SKM-1 (cell line): ENCODE measurements around the gene ATP10D.
A peak's percentile ranks its signal among the peaks of the same experiment; 100 is the strongest.
"Not testable (repeated sequence)": the region's sequence is repeated elsewhere in the genome, so short reads cannot be mapped to it uniquely, and the experiment has no call there.

ENCODE experiments used
- DNase-seq: peaks from one replicate; lab custom pipeline; 2025; ENCODE audit not compliant: unreplicated experiment; lab: John Stamatoyannopoulos, UW

Gene ATP10D

GRCh38 chr4:47486727-47487126 lies 1.7 kb downstream of the ATP10D start:
- DNase-seq: not testable (repeated sequence)

DNA sequence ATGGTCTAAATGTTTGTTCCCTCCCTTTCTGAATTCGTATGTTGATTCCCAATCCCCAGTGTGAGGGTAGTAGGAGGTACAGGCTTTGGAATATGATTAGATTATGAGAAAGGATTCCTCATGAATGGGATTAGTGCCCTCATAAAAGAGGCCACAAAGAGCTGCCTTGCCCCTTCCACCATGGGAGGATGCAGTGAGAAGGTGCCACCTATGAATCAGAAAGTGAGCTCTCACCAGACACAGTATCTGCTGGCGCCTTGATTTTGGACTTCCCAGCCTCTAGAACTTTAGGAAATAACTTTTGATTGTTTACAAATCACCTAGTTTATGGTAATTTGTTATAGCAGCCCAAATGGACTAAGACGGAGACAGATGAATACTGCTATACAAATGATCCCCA lies 3.6 kb downstream of the ATP10D start:
- DNase-seq: no peak

GRCh38 chr4:47490550-47490949 lies 5.5 kb downstream of the ATP10D start:
- peak; percentile 12 for DNase-seq

GRCh38 chr4:47493238-47494123 lies 8.4 kb downstream of the ATP10D start:
- DNase-seq: no peak

GRCh38 chr4:47494124-47494430 lies 9.0 kb downstream of the ATP10D start:
- DNase-seq: no peak

DNA sequence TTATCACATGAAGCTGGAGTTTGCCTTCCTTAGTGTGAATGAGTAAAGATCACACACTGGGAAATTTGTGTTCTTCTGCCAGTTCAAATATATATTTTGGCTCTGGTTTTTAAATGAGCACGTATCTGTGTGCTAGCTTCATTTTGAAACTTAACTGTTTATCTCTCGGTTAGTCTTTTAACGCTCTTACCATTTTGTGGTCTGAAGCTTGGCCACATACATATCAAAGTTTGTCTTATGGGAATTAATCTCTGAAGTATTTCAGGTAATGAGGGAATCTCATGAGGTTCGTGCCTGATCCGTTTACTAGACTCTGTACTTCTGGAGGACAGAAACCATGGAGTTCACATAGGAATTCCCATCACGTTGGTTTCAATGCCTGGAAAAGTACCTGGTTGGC lies 13.8 kb downstream of the ATP10D start:
- DNase-seq: no peak

DNA sequence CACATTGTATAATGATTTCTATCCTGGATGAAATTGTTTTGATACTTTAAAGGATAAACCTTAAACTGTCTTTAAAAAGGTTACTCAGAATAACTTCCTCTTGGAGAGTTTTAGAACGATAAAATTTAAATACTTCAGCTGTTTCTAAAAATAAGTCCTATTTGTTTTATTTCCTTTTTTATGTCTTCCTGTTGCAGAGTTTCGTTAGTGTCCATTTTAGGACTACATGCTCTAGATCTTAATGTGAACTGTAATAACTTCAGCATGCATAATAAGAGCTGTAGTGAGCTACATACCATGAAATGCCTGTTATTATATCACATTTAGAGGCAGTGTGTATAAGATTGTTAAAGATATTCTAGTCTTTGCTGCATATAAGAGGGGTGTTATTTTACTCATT lies 14.6 kb downstream of the ATP10D start:
- DNase-seq: no peak

DNA sequence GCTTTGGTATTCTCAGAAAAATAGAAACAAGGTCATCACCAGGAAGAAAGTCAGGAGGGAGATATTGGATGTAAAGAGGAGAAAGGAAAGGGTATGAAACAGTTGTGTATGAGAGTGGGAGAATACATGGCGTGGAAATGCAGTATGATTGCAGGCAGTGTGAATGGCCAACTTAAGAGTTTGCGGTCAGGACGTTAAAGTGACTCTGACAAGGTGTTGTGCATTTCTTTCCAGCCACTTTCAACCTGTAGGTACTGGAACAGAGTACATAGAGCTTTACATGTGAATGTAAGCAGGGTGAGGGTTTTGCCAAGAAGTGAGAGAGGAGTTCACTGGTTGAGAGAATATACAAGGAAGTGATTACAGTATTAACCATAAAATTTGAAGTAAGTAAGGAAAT lies 15.7 kb downstream of the ATP10D start:
- no peak for DNase-seq

- DNase-seq: no peak
These were observed 20.1 kb downstream of the ATP10D start for GRCh38 chr4:47505147-47505546.

DNA sequence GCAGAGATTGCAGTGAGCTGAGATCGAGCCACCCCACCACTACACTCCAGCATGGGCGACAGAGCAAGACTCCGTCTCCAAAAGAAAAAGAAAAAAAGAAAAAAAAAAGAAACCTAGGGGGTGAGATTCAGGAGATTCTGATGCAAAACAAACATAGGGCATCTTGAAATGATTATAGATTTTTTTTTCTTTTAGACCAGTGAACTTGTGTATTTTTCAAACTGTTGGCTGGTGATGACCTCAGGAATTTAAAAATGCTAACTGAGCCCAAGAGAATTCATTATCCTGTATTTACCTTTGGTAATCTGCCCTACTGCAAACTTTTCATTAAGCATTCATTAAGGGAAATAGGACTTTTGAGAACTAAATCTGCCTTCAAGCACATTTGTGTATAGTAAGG lies 20.6 kb downstream of the ATP10D start:
- DNase-seq: no peak

DNA sequence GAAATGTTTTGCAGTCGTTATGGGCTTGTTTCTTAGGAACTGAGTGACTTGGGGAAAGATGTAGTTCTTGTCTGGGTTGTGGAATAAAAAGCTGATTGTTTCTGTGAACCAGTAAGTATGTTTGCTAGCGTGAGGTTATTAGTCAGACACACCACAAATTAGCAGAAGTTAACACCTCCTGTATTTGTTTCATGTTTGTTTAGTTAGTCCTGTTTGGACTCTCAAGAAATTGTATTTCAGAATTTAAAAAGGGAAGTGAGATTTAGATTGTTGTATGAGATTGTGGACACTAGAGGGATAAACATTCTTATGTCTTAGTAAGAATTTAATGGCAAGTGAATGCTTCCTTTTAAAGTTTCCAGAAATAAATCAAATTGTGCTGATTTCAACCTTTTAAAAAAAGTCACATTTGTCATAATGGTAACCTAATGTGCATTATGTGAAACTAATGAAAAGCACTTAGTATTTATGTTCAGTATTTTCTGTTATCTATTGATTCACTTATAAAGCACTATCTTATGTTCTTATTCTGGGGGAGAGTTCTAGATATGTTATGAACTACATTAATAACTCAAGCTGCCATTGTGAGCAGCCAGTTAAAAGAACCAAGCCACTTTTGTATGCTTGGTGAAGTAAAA lies 25.6 kb downstream of the ATP10D start:
- DNase-seq: peak; percentile 24

- no peak for DNase-seq
These were observed 28.4 kb downstream of the ATP10D start for GRCh38 chr4:47513461-47513860.

DNA sequence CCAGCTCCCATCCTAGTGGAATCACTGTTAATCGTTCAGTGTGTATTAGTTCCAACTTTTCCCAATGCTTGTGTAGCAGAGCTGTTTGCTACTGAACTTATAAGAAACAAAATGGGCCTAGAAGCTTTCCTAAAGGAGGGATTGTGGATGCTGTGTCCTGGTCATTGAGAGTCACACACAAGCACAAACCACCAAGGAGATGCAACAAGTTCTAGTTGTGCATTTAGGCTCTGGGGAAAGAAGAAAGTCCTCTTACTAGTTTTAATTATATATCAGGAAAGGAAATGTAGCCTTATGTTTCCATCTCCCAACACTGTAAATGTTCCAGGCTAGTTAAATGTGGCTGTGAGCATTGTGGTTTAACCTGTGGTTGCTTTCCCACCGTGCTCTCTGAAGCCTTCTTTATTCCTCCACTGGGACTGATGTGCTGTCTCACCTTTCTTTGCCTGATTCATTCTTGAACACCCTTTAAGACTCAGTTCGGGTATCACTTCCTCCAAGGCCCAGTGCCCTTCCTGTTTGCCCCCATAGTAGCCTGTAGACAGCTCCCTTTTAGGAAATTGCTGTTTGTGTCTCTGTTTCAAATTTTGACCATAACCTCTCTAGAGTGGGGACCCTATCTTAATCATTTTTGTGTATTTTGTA lies 34.3 kb downstream of the ATP10D start:
- DNase-seq: no peak

GRCh38 chr4:47525154-47525819 lies 40.2 kb downstream of the ATP10D start:
- no peak for DNase-seq

GRCh38 chr4:47526281-47526680 lies 41.2 kb downstream of the ATP10D start:
- no peak for DNase-seq

- DNase-seq: not testable (repeated sequence)
These were observed 43.6 kb downstream of the ATP10D start for GRCh38 chr4:47528646-47529045.

GRCh38 chr4:47530801-47531200 lies 45.7 kb downstream of the ATP10D start:
- no peak for DNase-seq

DNA sequence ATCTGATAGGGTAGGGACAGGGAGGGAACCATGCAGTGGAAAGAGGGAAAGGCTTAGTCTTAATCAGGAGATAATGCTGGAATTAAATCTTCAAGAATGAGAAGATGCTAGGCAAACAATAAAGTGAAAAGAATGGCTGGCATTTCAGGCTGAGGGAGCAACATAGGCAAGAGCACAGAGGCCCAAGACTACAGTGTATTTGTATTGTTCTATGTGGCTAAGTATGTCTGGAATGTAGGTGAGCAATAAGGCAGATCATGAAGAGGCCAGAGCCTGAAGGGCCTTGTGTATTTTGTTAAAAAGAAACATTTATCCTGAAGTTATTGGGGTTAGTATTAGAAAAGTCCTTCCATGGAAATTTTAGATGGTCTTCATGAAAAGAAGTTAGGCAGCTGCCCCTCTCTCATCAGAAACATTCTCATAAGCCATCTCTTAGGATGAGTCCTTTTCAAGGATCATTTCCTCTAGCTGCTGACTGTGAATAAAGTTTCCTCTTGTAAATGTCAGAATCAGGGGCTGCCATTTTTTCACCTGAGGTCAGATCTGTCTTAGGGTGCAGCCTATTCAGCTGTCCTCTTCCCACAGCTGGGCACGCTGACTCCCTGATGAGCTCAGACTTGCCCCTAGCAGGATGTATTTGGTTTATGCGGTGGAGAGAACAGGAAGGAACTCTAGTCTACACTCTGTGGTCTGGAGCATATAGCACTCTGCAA lies 46.3 kb downstream of the ATP10D start:
- peak; percentile 69 for DNase-seq

DNA sequence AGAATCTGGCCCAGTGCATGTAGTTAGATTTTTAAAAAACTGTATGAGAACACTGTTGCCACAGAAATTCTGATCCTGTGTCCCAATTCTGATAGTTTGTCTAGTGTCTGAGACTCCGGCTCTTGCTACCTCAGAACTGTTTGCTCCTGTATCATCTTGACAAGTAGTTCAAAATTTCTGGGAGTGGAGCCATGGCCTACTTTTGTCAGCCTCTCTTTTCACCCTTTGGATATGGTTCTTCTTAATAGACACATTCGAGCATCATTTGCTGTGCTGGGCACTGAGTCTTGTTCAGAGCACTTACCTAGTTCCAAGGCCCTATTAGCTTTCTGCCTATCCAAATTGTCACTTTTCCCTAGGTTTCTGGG lies 46.9 kb downstream of the ATP10D start:
- no peak for DNase-seq

- DNase-seq: no peak
These were observed 47.6 kb downstream of the ATP10D start for GRCh38 chr4:47532658-47533057.

DNA sequence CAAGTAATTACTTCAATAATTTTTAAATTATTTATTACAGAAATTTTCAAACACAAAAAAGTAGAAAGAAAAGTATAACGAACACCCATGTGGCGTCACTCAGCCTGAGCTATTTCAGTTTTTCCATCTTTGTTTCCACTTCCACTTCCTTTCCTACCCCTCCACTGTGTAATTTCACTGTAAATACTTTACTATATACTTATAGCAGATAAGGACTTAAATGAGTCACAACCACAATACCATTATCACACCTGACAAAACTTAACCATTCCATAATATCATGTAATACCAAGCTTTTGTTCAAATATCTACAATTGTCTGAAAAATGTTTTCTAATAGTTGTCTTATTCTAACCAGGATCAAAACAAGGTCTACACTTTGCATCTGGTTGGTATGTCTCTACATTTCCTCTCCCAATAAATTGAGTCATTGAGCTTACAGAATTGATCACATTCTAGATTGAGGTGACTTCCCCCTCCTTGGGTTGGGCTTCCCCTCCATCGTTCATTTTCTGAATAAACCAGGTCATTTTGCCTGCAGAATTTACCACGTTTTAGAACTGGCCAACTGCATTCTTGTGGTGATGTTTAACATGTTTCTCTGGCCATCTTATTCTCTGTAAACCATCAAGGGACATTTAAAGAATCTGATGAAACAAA lies 48.7 kb downstream of the ATP10D start:
- no peak for DNase-seq
